ENCODE results near the gene RPA3.

DNA sequence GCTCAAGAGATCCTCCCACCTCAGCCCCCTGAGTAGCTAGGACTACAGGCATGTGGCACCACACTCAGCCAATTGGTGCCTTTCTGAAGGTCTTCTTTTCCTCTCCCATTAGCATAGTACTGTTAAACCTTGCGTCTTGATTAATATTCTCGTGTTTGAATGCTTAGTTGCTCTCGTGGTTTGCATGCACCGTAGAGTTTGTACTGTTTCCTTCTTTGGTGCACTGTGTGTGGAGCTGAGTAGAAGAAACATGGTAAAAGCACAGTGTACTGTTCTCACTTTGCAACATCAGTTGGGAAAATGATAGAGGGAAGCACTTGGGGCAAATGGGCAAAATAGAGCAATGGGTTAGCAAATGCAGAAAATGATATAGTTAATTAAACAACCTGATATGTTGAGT, 27.6 kb upstream of the RPA3 start:
- TF ChIP-seq, protein P1, sequence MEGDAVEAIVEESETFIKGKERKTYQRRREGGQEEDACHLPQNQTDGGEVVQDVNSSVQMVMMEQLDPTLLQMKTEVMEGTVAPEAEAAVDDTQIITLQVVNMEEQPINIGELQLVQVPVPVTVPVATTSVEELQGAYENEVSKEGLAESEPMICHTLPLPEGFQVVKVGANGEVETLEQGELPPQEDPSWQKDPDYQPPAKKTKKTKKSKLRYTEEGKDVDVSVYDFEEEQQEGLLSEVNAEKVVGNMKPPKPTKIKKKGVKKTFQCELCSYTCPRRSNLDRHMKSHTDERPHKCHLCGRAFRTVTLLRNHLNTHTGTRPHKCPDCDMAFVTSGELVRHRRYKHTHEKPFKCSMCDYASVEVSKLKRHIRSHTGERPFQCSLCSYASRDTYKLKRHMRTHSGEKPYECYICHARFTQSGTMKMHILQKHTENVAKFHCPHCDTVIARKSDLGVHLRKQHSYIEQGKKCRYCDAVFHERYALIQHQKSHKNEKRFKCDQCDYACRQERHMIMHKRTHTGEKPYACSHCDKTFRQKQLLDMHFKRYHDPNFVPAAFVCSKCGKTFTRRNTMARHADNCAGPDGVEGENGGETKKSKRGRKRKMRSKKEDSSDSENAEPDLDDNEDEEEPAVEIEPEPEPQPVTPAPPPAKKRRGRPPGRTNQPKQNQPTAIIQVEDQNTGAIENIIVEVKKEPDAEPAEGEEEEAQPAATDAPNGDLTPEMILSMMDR (IDR thresholded peaks at IDR 0.05): no peak
- no peak for TF ChIP-seq POLR2A (IDR thresholded peaks at IDR 0.05)
